ENCODE measurements around the gene ABCA12. TPM values are rescaled to one million over a fixed set of nuclear protein-coding genes. Genes with fewer than 3 reads are reported as not detected.

ABCA12 gene
- total RNA-seq, 2 donors from 2014 or later: 0.68 to 1.1 TPM

DNA sequence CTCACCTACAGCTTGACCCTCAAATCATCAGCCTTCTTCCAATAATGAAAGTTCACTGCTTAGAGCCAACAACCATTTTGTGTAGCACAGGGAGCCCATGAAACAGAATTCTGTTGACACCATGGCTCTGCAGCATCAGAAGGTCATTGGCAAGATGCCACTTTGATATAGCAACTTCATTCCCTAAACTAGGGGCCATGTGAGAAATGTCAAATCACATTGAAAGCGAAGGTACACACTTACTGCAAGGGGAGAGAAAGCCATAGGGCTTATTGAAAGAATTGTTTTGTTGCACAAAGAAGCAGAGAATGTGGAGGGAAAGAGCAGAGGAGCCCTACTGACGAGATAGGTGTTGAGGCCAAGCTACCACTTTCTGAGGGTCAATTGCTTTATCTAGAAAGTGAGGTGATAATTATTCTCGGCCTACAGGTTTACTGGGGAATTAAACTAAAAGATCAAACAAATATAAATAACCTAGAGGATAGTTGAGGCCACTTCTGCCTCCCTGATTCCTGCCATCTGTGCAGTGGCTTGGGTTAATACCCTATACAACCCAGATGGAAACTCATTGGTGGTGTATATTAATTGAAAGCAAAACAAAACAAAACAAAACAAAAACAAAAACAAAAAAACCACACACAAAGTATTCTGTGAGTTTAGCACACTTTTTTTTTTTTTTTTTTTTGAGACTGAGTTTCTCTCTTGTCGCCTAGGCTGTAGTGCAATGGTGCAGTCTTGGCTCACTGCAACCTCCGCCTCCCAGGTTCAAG lies 5.9 kb upstream of the ABCA12 start:
- no peaks in the 10 kb centered on the region for H3K27me3 ChIP-seq (replicated peaks; ENCODE audit: insufficient read depth)
- no peak overlapping the region for H3K27ac ChIP-seq
- WGBS: 87% methylated on average over 5 of the region's 5 CpGs

DNA sequence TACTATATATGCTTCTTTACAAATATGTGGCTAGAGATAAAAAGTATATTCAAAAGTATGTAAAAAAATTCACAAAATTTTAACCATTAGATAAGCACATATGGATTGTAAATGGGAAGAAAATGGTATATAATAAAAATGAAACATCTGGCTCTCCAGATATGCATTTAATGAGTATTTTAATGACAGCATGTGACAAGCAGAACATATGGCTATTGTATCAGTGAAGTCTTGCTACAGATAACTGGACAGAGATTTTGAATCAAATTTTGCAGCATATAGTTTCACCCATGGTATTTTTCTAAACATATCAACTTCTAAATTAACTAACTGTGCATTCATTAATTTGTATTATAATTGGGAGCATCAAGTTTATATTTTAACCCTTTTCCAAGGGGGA lies 5.0 kb upstream of the ABCA12 start:
- intact Hi-C loops (cut with DNase I): no loop called here
- H3K4me3 ChIP-seq: no peak overlapping the region
- DNase-seq (ENCODE audit: low spot score): no peak
- no peaks in the 10 kb centered on the region for H3K4me1 ChIP-seq (replicated peaks)
- H3K9me3 ChIP-seq: no peaks in the 10 kb centered on the region
- TF ChIP-seq POLR2A (IDR thresholded peaks at IDR 0.05) (no peak), POLR2AphosphoS5 (IDR thresholded peaks at IDR 0.05) (no peak)
- TF ChIP-seq, protein P1, sequence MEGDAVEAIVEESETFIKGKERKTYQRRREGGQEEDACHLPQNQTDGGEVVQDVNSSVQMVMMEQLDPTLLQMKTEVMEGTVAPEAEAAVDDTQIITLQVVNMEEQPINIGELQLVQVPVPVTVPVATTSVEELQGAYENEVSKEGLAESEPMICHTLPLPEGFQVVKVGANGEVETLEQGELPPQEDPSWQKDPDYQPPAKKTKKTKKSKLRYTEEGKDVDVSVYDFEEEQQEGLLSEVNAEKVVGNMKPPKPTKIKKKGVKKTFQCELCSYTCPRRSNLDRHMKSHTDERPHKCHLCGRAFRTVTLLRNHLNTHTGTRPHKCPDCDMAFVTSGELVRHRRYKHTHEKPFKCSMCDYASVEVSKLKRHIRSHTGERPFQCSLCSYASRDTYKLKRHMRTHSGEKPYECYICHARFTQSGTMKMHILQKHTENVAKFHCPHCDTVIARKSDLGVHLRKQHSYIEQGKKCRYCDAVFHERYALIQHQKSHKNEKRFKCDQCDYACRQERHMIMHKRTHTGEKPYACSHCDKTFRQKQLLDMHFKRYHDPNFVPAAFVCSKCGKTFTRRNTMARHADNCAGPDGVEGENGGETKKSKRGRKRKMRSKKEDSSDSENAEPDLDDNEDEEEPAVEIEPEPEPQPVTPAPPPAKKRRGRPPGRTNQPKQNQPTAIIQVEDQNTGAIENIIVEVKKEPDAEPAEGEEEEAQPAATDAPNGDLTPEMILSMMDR (IDR thresholded peaks at IDR 0.05): no peak
- H3K36me3 ChIP-seq: no peaks in the 10 kb centered on the region
- no peak overlapping the region for H3K27ac ChIP-seq
- no peaks in the 10 kb centered on the region for H3K27me3 ChIP-seq (replicated peaks; ENCODE audit: insufficient read depth)

More for the DNA sequence above, 5.9 kb upstream of the ABCA12 start:
- no peaks in the 10 kb centered on the region for H3K4me1 ChIP-seq (replicated peaks)
- no peaks in the 10 kb centered on the region for H3K9me3 ChIP-seq
- DNase-seq (ENCODE audit: low spot score): no peak
- no peaks in the 10 kb centered on the region for H3K36me3 ChIP-seq
- intact Hi-C loops (cut with DNase I): no loop called here
- TF ChIP-seq, protein P1 (IDR thresholded peaks at IDR 0.05): no peak
- no peak for TF ChIP-seq POLR2AphosphoS5 (IDR thresholded peaks at IDR 0.05)
- TF ChIP-seq POLR2A (IDR thresholded peaks at IDR 0.05): no peak
- H3K4me3 ChIP-seq: no peak overlapping the region

GRCh38 chr2:215141706-215142105 lies 3.3 kb upstream of the ABCA12 start:
- TF ChIP-seq, protein P1 (IDR thresholded peaks at IDR 0.05): no peak
- TF ChIP-seq POLR2A (IDR thresholded peaks at IDR 0.05) (no peak), POLR2AphosphoS5 (IDR thresholded peaks at IDR 0.05) (no peak)
- intact Hi-C loops (cut with DNase I): no loop called here

DNA sequence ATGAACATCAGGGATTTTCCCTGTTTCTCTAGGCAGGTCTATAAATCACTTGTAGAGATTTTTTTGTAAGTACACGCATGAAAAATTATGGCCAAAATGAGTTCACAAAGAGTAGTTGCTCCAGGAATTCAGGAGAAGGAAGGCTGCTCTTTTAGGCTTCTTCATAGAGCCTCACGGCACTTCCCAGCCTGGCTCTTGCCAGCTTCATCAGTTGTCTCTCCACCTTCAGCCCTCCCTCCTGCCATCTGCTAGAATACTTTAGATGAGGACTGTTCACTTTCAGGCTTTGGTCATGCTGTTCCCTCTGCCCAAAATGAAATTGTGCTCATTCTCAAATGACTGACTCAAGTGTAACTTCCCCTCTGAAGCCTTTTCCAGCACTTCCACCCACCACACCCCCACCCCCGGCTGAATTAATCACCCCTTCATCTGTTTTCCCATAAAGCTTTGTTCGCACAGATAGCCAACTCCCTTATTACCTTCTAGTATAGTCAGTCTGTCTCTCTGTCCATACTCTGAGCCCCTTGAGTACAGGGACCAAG lies 1.8 kb upstream of the ABCA12 start:
- WGBS: 52% methylated on average over 4 of the region's 4 CpGs

More at GRCh38 chr2:215141706-215142105, 3.3 kb upstream of the ABCA12 start:
- Histone ChIP-seq H3K4me3 (no peak overlapping the region), H3K4me1 (replicated peaks) (no peaks in the 10 kb centered on the region), H3K9me3 (no peaks in the 10 kb centered on the region), H3K27ac (no peak overlapping the region), H3K36me3 (no peaks in the 10 kb centered on the region), H3K27me3 (replicated peaks; ENCODE audit: insufficient read depth) (no peaks in the 10 kb centered on the region)
- DNase-seq (ENCODE audit: low spot score): no peak
- WGBS: 89% methylated on average over 2 of the region's 2 CpGs

More for the DNA sequence above, 1.8 kb upstream of the ABCA12 start:
- Histone ChIP-seq H3K36me3 (no peaks in the 10 kb centered on the region), H3K9me3 (no peaks in the 10 kb centered on the region), H3K27me3 (replicated peaks; ENCODE audit: insufficient read depth) (no peaks in the 10 kb centered on the region), H3K27ac (no peak overlapping the region), H3K4me1 (replicated peaks) (no peaks in the 10 kb centered on the region), H3K4me3 (no peak overlapping the region)
- no peak for DNase-seq (ENCODE audit: low spot score)
- intact Hi-C loops (cut with DNase I): no loop called here
- TF ChIP-seq POLR2AphosphoS5 (IDR thresholded peaks at IDR 0.05) (no peak), POLR2A (IDR thresholded peaks at IDR 0.05) (no peak)
- TF ChIP-seq, protein P1 (IDR thresholded peaks at IDR 0.05): no peak
